Activated B cell treated with CpG ODN at 0.5 μM for 24 hours (primary cell): ENCODE data around the gene SETD5. TPM values are rescaled to one million over a fixed set of nuclear protein-coding genes. Genes with fewer than 3 reads are reported as not detected.

Source experiments
- ATAC-seq: fragments of 200-7000 bp; cut with Tn5 transposase; one replicate; pipeline ENCODE4 v1.10.0; 2021; ENCODE audit warnings: low read depth, mild to moderate bottlenecking, moderate library complexity
- CTCF ChIA-PET: fragments of 350-600 bp; sonication (Branson Sonifier 250); formaldehyde crosslinking; loops from one replicate; lab custom pipeline; 2021; ENCODE audit warnings: antibody characterized with exemption; lab: Charles Lee
- POLR2A ChIA-PET: fragments of 350-600 bp; sonication (Branson Sonifier 250); formaldehyde crosslinking; loops from one replicate; lab custom pipeline; 2021; ENCODE audit warnings: antibody characterized with exemption; lab: Charles Lee
- DNase-seq: peaks from one replicate; pipeline ENCODE4 v3.0.0; 2022
- H3K27ac Mint-ChIP-seq: one replicate; pipeline ENCODE4 v1.8.0; 2020; ENCODE audit warnings: mixed read lengths
- H3K27me3 Mint-ChIP-seq: one replicate; pipeline ENCODE4 v1.8.0; 2021; ENCODE audit warnings: mixed read lengths
- H3K36me3 Mint-ChIP-seq: one replicate; pipeline ENCODE4 v1.8.0; 2021; ENCODE audit warnings: low read depth, mixed read lengths
- H3K4me1 Mint-ChIP-seq: one replicate; pipeline ENCODE4 v1.8.0; 2021; ENCODE audit warnings: mixed read lengths
- H3K4me3 Mint-ChIP-seq: one replicate; pipeline ENCODE4 v1.8.0; 2020; ENCODE audit warnings: mild to moderate bottlenecking, mixed read lengths
- H3K9me3 Mint-ChIP-seq: one replicate; pipeline ENCODE4 v1.8.0; 2020; ENCODE audit warnings: mixed read lengths
- intact Hi-C: fragments of 100-400 bp; cut with micrococcal nuclease; formaldehyde crosslinking; loops from one replicate; pipeline ENCODE4 v1.15.1; 2024
- total RNA-seq: library from RNA; stranded (reverse); gene quantifications from 2 replicates; pipeline ENCODE4 v1.2.3, GENCODE V29; 2022
- TF ChIP-seq, protein P1 (sequence below): fragments of 200-600 bp; IDR thresholded peaks from one replicate; pipeline ENCODE4 v1.8.0; 2022; ENCODE audit warnings: antibody characterized with exemption, mild to moderate bottlenecking

SETD5 gene
- total RNA-seq, 1 donor from 2014 or later, result 162 TPM

DNA sequence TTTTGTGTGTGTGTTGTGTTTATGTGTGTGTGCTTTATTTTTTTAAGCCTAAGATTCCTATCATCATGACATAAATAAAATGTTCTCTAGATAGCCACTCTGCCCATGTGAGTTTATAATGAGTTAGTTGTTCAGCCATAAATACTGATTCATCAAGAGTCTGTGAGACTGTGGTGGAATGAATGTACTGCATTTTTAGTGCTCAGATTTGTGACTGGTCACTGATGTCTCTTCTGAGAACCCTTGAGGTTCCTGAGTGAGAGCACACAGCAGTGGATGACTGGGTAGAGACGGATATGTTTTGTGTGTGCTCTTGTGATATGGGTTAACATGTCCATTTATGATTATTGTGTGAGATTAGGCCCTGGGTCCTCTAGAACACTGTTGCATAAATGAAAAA, 51.2 kb downstream of the SETD5 start:
- intact Hi-C loops, result no loop called here
- Mint-ChIP-seq H3K4me1 (peaks cover 7% of the 10 kb centered on the region), H3K27me3 (no peaks in the 10 kb centered on the region), H3K27ac (no peak overlapping the region), H3K4me3 (no peak overlapping the region), H3K9me3 (no peaks in the 10 kb centered on the region), H3K36me3 (peaks cover 85% of the 10 kb centered on the region)
- ATAC-seq, result no peak
- DNase-seq, result no peak
- TF ChIP-seq, protein P1, sequence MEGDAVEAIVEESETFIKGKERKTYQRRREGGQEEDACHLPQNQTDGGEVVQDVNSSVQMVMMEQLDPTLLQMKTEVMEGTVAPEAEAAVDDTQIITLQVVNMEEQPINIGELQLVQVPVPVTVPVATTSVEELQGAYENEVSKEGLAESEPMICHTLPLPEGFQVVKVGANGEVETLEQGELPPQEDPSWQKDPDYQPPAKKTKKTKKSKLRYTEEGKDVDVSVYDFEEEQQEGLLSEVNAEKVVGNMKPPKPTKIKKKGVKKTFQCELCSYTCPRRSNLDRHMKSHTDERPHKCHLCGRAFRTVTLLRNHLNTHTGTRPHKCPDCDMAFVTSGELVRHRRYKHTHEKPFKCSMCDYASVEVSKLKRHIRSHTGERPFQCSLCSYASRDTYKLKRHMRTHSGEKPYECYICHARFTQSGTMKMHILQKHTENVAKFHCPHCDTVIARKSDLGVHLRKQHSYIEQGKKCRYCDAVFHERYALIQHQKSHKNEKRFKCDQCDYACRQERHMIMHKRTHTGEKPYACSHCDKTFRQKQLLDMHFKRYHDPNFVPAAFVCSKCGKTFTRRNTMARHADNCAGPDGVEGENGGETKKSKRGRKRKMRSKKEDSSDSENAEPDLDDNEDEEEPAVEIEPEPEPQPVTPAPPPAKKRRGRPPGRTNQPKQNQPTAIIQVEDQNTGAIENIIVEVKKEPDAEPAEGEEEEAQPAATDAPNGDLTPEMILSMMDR, result no peak
- ChIA-PET CTCF (no interaction called here), POLR2A (no interaction called here)

DNA sequence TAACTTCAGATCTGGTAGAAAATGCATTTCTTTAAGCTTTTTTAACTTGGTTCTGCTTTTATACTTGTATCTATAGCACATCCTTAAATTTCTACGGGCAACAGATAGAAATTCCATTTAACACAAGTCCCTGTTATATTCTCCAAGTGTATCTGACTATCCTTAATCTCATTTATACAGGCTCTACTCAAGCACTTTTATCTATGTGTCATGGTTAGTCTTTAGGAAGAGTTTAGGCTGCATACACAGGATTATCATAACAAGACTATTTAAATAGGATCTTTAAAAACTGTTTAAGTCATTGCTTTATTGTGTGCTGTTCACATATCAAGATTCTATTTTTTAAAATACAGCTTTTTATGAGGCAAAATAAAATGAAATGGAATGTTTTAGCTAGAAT, 52.7 kb downstream of the SETD5 start:
- CTCF ChIA-PET, result no interaction called here
- intact Hi-C loops, result loop anchor here (2.0 to 5.0 kb wide), 2 partner anchors 13 to 98 kb away; no protein-coding TSS in a partner anchor
- ATAC-seq, result no peak
- Mint-ChIP-seq H3K4me1 (peaks cover 7% of the 10 kb centered on the region), H3K27me3 (no peaks in the 10 kb centered on the region), H3K27ac (no peak overlapping the region), H3K4me3 (no peak overlapping the region), H3K36me3 (peaks cover 80% of the 10 kb centered on the region), H3K9me3 (no peaks in the 10 kb centered on the region)
- DNase-seq, result no peak
- TF ChIP-seq, protein P1, result no peak
- POLR2A ChIA-PET, result interaction anchor here (0.7 to 1.1 kb wide), 2 partner anchors 54 to 472 kb away, joined by 3 read pairs; no protein-coding TSS in a partner anchor

DNA sequence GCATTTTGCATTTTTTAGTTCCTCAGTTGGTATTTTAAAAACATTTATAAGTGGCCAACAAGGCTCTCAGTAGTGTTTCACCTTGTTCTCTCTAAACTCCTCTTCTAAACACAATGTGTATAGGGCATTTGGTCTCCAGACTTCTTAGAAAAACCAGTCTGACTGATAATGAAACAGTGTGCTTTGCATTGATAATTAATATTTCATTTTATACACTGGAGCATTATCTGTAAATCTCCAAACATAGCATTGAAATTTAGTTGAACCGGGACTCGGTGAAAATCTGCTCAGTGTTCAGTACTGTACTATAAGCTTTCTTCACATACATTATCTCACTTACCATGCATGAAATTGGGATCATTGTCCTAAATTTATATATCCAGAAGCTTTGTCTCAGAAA, 53.6 kb downstream of the SETD5 start:
- Mint-ChIP-seq H3K36me3 (peaks cover 81% of the 10 kb centered on the region), H3K27me3 (no peaks in the 10 kb centered on the region), H3K9me3 (no peaks in the 10 kb centered on the region), H3K27ac (no peak overlapping the region), H3K4me3 (no peak overlapping the region), H3K4me1 (peaks cover 7% of the 10 kb centered on the region)
- ChIA-PET CTCF (interaction anchor here (1.0 to 1.1 kb wide), 2 partner anchors 98 to 276 kb away, joined by 3 to 4 read pairs; no protein-coding TSS in a partner anchor), POLR2A (interaction anchor here (1.1 to 1.5 kb wide), 2 partner anchors 54 to 88 kb away, joined by 3 to 7 read pairs; partner anchors contain the start of gene THUMPD3)
- ATAC-seq, result no peak
- DNase-seq, result no peak
- intact Hi-C loops, result loop anchor here (2.0 to 5.0 kb wide), 2 partner anchors 14 to 99 kb away; no protein-coding TSS in a partner anchor
- TF ChIP-seq, protein P1, result no peak

DNA sequence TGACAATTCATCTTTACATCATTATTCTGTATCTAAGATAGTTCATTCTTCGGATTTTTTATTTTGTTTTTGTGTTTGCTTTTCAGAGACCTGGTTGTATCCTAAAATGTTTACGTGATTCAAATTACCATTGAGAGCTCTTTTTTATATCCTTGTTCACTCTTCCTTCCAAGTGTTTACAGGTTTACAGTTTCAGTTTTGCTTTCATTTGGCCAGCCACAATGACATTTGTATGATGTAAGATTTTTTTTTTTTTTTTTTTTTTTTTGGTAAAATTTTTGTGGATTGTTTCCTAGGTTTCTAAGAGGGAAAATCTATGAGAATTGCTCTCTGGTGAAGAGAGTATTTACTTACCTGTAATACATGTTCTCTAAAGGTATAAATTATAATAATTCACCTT, 55.0 kb downstream of the SETD5 start:
- POLR2A ChIA-PET, result interaction anchor here (0.6 to 1.5 kb wide), 3 partner anchors 34 to 90 kb away, joined by 3 to 7 read pairs (median 4); partner anchors contain the start of gene THUMPD3
- CTCF ChIA-PET, result no interaction called here
- Mint-ChIP-seq H3K9me3 (no peaks in the 10 kb centered on the region), H3K27me3 (no peaks in the 10 kb centered on the region), H3K27ac (peak overlapping the region; percentile 32), H3K4me1 (peaks cover 7% of the 10 kb centered on the region), H3K36me3 (peaks cover 78% of the 10 kb centered on the region), H3K4me3 (no peak overlapping the region)
- intact Hi-C loops, result loop anchor here (5.0 kb wide), 1 partner anchor 100 kb away; no protein-coding TSS in a partner anchor
- DNase-seq, result no peak
- no peak for ATAC-seq
- TF ChIP-seq, protein P1, result no peak

DNA sequence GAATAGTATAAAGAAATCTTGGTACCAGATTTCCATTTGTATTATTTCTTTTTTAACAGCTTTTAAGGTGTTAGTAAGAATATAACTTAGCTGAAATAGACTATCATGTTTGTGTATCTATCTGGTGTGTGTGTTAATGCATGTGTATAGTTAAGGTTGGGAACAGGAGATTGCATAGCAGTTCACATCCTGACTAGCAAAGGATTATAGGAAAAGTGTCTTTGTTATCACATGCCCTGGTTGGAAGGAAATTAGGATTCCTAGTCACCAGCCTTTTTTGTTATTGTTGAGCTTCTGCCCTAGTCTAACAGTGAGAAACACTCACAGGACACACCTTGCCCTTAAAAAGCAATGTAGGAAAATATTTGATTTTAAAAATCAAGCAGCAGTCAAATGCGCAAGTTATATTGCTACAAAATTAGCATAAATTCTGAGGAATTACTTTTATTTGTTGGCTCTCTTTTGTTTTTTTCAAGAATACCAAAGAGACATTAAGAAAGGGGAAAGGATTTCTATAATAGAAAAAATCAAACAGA, 58.2 kb downstream of the SETD5 start:
- peaks cover 61% of the 10 kb centered on the region for H3K36me3 Mint-ChIP-seq

More for the DNA sequence above, 58.2 kb downstream of the SETD5 start:
- intact Hi-C loops, result no loop called here
- TF ChIP-seq, protein P1, result no peak
- no peak for DNase-seq
- ATAC-seq, result no peak
- ChIA-PET CTCF (interaction anchor here (1.1 kb wide), 1 partner anchor 102 kb away, joined by 3 read pairs; no protein-coding TSS in a partner anchor), POLR2A (no interaction called here)
- Mint-ChIP-seq H3K27ac (no peak overlapping the region), H3K9me3 (no peaks in the 10 kb centered on the region), H3K4me1 (peaks cover 7% of the 10 kb centered on the region), H3K4me3 (no peak overlapping the region), H3K27me3 (no peaks in the 10 kb centered on the region)
